Measurements from ENCODE around the gene TSPAN32.
"Not testable (repeated sequence)": the region's sequence is repeated elsewhere in the genome, so short reads cannot be mapped to it uniquely, and the experiment has no call there.

The TSPAN32 gene

DNA sequence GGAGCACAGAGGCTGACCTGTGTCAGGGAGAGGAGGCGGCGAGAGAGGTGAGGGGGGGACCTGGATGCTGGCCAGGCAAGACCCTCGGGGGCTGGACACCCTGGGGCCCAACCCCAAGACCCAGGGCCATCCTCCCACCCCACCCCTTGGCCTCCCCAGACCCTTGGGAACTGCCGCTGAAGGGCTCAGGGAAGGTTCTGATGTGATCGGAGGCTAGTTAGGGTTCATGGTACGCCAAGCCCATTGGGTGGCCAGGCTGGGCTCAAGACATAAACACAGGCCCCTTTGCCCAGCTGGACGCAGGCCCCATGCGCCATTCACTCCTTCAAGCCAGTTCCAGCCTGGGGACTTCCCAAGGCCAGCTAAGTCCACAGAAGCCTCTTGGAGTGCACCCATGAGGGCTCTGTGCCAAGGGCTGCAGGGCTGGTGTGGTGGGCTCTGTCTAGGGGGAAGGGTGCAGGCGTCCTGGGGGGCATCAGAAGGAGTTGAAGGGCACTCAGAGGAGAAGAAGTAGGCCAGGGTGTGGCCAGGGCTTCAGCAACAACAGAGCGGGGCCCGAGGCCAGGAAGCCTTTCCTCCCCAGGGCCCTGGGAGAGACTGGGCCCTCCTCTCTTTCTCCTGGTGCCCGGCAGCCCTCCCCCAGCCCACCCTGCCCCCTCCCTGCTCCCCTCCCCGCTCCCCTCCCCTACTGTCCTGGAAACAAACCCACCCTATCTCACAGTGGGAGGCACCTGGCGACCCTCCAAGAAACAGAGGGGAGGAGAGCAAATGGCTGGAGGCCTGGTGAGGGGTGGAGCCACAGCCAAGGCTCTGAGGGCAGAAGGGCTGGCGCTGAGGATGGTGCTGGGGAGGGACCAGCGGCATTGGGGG is 12.9 kb downstream of the TSPAN32 start:
- no peak for DNase-seq (ENCODE audit: low read depth in 2 of 2)

DNA sequence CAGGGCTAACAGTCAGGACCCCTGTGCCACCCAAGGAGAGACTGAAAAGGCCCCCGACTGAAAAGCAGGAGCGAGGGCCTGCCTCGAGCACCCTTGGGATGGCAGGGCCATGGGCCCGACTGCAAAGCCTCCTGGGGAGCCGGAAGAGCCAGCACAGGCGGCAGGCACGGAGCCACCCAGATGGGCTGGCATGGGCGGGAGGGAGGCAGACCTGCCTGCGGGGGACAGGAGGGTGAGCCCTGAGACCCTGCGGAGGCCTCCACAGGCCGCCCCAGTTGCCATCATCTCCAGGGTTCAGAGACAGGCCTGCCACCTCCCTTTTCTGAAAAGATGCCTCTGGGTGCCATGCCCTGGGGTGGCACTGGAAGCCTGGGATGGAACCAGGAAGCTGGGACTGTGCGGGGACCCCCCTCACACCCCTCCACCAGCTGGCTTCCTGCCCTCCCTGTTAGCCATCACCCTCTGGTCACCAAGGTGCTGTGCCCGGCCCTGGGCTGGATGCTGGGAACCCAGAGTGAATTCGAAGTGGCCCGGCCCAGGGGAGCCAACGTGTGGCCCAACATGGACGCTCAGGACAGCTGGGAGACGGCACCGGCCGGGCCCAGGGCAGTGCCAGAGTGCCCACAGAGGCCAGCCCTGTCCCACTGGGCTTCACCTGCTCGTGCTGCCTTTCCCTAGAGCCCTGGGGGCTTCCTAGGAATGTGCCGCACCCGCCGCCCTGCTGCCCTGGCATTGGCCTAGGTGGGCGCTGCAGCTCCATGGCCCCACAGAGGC is 13.8 kb downstream of the TSPAN32 start:
- DNase-seq (ENCODE audit: low read depth in 2 of 2) = no peak

DNA sequence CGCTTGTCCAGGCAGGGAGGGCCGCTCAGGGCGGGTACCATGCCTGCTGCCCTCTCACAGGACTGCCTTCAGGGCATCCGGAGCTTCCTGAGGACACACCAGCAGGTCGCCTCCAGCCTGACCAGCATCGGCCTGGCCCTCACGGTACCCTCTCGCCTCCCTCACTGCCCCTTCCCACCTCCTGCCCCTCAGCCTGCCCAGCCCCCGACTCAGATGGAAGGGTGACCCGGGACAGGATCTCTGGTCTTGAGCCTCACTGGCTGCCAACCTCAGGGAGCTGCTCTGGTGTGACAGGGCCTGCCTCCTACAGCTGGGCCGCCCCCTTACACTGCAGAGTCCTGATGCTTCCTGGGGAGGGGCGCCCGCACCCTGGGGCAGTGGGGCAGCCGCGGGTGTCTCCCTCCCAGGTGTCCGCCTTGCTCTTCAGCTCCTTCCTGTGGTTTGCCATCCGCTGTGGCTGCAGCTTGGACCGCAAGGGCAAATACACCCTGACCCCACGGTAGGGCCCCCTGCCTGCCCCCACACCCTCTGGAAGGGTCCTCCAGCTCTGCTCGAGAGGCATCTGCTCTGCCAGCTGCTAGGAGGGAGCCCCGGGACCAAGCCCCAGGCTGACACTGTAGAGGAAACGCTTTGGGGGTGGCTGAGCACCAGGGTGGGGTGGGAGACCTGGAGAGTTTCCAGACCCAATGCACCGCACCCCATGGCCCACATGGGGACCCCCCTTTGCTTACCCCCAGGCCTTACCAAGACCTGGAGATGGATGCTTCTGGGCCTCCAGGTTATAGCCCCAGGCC is 14.6 kb downstream of the TSPAN32 start:
- no peak for DNase-seq (ENCODE audit: low read depth in 2 of 2)

DNA sequence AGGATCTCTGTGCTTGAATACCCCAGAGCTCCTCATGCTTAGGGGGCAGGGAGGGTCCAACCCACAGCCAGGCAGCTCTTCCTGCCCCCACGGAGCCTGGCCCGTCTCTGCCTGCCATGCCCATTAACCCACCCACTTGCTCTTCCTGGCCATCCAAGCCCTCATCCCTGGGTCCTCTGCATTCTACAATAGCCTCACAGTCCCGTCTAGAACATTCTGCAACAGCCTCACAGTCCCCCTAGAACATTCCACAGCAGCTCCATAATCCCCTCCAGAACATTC is 15.1 kb downstream of the TSPAN32 start:
- no peak for DNase-seq (ENCODE audit: low read depth in 2 of 2)

DNA sequence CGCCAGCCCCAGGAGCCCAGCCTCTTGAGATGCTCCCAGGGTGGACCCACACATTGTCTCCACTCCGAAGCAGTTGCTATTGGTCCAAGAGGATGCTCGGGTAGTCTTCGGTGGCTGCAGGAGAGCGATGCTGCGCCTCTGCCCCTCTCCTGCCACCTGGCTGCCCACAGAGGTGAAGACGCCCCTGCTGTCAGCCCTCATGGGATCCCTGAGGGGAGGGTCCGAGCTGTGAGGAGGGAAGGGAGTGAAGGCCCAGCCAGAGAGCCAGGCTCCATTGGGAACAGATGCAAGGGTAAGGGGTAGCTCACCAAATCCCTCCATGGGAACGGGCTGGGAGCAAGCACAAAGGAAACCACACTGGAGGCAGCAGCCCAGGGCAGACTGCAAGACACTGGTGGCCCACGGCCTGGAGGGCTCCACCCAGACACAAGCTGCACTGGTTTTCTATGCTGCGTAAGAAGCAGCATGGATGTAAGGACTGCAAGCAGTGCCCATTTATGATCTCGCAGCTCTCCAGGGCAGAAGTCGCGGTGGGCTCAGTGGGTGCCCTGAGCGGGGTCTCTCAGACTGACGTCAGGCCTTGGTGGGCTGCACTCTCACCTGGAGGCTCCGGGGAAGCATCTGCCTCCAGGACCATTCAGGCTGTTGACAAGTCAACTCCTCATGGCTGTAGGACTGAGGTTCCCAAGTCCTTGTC is 15.7 kb downstream of the TSPAN32 start:
- DNase-seq (ENCODE audit: low read depth in 2 of 2) = no peak

DNA sequence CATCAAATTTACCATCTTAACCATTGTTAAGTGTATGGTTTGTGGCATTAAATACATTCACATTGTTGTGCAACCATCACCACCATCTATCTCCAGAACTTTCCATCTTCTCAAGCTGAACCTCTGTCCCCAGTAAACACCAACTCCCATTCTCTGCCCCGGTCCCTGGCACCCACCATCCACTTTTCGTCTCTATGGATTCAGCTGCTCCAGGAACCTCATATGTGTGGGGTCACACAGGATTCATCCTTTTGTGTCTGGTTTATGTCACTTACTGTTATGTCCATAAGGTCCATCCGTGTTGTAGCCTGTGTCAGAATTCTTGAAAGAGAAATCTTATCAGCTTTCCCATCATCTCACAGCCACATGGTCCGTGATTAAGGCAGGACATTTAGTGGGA is 16.3 kb downstream of the TSPAN32 start:
- DNase-seq (ENCODE audit: low read depth in 2 of 2) = no peak

DNA sequence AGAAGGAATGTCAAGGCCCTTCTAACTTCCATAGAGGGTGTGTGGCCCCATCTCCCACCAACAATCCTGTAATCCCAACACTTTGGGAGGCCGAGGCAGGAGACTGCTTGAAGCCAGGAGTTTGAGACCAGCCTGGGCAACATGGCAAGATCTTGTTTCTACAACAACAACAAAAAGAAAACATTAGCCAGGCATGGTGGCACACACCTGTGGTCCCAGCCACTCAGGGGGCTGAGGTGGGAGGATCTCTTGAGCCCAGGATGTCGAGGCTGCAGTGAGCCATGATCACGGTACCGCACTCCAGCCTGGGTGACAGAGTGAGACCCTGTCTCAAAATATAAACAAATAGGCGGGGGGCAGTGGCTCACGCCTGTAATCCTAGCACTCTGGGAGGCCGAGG is 16.9 kb downstream of the TSPAN32 start:
- DNase-seq (ENCODE audit: low read depth in 2 of 2) = no peak

DNA sequence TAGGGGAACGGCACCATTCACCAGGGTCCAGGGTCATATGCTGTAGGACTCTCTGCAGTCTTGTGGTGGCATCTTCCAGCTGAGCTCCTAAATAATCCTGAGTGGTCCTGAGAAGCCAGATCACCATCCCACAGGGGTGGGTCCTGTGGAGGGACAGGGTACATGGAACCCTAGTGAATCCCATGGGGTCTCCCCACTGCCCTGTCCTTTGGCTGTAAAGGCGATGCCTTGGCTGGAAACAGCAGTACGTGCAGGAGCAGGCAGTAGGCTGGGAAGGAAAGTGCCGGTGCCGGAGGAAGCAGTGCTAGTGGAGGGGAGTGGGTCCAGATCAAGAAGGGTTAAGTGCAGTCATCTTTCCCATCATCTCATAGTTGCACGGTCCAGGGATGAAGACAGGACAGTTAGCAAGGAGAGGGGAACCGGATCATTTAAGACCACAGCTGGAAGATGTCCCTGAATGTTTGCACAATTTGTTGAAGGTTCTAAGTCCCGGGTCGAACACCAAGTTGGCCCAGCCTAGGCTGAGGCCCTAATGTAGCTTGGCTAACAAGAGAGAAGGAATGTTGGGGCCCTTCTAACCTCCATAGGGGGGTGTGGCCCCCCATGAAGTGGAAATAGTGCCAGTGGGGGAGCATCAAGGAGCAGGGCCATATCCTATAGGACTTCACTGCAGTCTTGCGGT is 18.1 kb downstream of the TSPAN32 start:
- no peak for DNase-seq (ENCODE audit: low read depth in 2 of 2)

DNA sequence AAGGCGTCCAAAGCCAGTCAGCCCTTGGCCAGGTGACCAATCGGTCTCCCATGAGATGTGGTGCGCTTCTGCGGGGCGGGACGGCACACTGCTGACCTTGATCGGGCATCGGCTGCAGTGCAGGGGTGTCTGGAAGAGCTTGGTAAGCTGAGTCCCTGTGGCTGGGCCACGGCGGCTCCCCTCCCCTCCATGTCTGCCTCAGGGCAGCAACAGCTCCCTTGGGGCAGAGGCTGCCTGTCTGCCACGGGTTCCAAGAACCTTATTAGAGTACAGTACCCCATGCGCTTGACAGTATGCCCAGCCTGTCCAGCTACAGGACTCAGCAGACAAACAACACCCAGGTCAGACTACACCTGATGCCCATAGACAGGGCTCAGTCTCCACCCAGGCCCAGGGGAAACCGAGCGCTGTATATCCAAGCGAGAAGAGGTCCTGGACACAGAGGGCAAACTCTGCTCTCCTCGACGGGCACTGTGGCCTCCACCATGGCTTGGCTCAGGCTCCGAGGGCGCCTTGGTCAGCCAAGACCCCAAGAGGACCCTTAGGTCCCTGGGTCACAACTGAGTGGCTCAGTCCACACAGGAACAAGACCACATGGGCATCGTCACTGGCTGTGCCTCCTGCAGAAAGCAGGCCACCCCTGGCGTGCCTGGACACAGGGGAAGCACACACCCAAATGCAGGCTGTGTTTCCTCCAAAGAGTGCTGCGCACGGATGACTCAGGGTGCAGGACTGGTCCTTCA is 18.9 kb downstream of the TSPAN32 start:
- DNase-seq (ENCODE audit: low read depth in 2 of 2) = no peak

DNA sequence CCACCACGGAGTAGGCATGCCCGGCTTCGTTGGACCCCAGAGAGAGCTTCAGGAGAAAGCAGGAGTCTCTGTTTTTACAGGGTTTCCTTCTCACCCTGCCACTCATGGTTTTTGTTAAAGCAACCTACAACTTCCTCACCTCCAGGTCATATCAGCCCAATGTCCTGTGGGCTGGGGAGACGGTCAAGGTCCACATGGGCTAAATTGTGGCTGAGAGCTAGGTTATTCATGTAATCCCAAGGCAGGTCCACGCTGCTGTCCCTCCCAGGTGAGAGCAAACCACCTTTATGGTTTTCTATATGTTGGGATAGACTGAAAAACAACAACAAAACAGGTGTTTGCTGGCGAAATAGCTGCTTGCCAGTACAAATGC is 19.5 kb downstream of the TSPAN32 start:
- DNase-seq (ENCODE audit: low read depth in 2 of 2) = no peak

DNA sequence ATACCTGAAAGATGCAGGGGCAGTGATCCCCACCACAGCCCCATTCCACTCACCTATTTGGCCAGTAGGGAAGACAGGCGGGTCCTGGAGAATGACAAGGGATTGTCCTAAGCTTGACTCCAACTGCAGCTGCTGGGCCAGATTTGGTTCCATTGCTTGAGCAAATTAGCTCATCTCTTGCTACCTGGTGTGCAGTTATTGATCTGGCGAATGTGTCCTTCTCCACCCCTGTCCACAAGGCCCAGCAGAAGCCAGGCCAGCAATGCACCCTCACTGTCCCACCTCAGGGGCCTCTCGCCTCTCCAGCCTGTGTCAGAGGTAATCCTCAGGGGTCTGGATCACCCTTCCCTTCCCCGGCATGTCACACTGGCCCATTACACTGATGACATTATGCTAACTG is 23.3 kb downstream of the TSPAN32 start:
- no peak for DNase-seq (ENCODE audit: low read depth in 2 of 2)

DNA sequence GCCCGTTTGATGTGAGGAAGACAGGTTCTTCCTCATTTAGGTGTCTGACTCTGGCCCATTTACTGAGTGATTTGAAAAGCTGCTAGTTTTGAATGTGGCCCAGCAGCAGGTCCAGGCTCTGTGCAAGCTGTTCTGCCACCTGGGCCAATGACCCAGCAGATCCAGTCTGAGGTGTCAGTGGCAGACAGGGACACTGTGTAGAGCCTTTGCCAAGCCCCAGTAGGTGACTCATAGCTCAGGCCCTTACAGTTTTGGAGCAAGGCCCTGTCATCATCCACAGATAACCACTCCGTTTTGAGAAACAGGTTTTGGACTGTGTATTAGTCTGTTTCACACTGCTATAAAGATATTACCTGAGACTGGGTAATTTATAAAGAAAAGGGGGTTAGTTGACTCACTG is 23.9 kb downstream of the TSPAN32 start:
- no peak for DNase-seq (ENCODE audit: low read depth in 2 of 2)

DNA sequence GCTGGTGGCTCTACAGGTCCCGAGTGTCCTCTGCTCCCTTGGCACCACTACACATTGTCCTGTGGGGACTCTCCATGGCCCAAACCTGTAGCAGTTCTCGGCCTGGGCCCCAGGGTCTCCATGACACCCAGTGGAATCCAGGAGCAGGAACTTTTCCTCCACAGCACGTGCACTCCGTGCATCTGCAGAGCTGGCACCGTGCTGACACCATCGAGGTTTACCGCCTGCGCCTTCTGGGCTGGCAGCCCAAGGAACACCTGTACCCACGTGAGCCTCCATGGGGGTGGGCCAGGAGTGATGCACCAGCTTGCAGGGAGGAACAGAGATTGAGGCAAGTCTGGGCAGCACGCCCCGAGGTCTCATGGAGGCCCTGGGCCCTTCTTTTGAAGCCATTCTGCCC is 25.2 kb downstream of the TSPAN32 start:
- DNase-seq (ENCODE audit: low read depth in 2 of 2) = no peak

DNA sequence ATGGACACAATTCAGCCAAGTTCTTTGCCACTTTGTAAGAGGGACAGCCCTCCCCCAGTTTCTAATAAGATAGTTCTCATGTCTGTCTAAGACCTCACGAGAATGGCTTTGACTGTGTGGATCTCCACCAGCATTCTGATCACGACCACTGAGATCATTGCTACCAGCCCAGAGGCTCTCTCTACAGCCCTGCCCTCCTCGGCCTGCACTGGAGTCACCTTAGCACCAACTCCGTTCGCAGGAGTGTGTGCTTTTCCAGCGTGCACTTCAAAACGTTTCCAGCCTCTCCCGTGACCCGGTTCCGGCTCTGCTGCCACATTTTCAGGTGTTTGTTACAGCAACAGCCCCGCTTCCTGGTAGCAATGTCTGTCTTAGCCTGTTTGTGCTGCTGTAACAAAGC is 26.2 kb downstream of the TSPAN32 start:
- no peak for DNase-seq (ENCODE audit: low read depth in 2 of 2)

DNA sequence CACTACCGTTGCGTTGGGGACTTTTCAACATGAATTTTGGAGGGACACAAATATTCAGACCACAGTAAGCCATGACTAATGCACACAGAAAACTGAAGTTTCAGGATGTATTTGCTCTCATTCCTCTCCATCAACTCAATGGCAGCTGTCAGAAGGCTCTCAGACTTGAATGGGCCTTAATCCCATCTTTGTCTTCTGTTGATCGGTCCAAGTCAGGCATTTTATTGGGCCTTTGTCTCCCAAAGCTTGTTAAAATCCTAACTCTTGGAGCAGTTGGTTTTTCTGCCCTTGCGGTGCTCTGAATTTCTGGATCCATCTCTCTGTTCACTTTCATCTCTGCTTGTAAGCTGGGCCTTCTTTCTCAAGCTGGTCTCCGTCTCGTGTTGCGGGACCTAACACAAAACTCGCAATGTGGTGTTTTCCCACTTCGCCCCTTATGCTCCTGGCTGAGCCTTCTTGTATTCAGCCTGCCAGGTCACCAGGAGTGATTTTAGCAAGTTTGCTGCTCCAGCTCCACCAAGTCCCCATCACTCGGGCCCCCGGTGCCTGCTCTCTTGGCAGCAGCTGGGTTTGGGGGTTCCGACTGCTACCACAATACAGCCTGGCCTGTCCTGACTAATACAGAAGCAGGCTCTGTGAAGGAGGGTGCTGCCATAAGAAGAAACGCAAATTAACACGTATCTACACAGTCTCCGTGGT is 27.0 kb downstream of the TSPAN32 start:
- DNase-seq (ENCODE audit: low read depth in 2 of 2) = no peak

DNA sequence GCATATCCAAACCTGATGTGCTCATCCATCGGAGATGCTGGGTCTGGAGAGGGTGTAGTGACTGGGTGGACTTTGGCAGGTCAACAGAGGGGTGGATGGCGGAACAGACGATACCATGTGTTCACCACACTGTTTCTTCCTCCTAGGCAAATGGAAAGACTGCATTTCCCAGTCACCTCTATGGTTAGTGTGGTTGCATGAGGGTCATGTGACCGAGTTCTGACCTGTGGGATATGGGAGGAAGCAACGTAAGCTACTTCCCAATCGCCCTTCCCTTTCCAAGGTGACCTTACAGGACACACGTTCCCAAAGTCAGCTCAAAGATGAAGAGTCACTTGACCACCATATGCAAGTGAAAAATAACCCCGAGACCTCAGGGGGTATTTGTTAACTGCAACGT is 27.7 kb downstream of the TSPAN32 start:
- no peak for DNase-seq (ENCODE audit: low read depth in 2 of 2)

DNA sequence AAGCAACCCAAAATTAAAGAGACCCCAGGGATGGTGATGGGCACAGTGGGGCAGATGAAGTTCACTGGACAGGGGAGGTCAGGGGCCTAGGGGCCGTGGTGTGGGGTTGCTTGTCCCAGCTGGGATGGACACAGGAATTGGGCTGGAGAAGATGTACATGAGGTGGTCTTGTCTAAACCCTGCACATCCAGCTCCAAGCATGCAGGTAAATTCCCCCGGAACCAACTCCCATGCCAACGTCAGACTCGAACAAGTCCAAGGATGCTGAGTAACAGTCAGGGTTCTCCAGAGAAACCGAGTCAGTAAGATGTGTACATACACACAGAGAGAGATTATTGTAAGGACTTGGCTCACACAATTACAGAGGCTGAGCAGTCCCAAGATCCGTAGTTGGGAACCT is 28.9 kb downstream of the TSPAN32 start:
- DNase-seq (ENCODE audit: low read depth in 2 of 2) = no peak

DNA sequence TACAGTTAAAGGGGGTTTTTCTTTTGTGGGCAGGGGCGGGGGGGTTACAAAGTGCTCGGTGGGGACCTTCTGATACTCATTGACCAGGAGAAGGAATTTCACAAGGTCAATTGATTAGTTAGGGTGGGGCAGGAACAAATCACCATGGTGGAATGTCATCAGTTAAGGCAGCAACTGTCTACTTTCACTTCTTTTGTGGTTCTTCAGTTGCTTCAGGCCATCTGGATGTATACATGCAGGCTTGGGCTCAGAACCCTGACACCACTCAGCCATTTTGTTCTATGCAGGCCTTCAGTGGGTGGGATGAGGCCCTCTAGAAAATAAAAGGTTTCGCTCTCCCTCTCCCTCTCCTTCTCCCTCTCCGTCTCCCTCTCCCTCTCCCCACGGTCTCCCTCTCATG is 29.6 kb downstream of the TSPAN32 start:
- DNase-seq (ENCODE audit: low read depth in 2 of 2) = no peak

DNA sequence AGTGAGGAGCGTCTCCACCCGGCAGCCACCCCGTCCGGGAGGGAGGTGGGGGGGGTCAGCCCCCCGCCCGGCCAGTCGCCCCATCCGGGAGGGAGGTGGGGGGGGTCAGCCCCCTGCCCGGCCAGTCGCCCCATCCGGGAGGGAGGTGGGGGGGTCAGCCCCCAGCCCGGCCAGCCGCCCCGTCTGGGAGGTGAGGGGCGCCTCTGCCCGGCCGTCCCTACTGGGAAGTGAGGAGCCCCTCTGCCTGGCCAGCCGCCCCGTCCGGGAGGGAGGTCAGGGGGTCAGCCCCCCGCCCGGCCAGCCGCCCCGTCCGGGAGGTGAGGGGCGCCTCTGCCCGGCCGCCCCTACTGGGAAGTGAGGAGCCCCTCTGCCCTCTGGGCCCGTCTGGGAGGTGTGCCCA is 30.8 kb downstream of the TSPAN32 start:
- DNase-seq (ENCODE audit: low read depth in 2 of 2) = not testable (repeated sequence)

Measured in stimulated activated CD8-positive, alpha-beta memory T cell treated with anti-CD3 and anti-CD28 coated beads, Interleukin-7, amount 100 ng/mL, for 1 hour (primary cell).